Ecto neural progenitor cell (in vitro differentiated cells): ENCODE data around the gene GNG14.
"Not testable (repeated sequence)": the region's sequence is repeated elsewhere in the genome, so short reads cannot be mapped to it uniquely, and the experiment has no call there.

Source experiments
- DNase-seq: peaks from one replicate; pipeline ENCODE4 v3.0.0-alpha.2; 2018; ENCODE audit warnings: low spot score

The GNG14 gene

GRCh38 chr19:12687496-12688196 is at the start of gene GNG14:
TSS of gene GNG14 (plus strand) at chr19:12687998. CDS start at chr19:12688049, 51 bp downstream.
- DNase-seq = peak; percentile 41

- no peak for DNase-seq
Observed at GRCh38 chr19:12638611-12639182, 49.1 kb upstream of the GNG14 start.

GRCh38 chr19:12639901-12640613 is 47.7 kb upstream of the GNG14 start:
- DNase-seq = peak; percentile 85

GRCh38 chr19:12641456-12641855 is 46.3 kb upstream of the GNG14 start:
- no peak for DNase-seq

GRCh38 chr19:12642506-12642905 is 45.3 kb upstream of the GNG14 start:
- no peak for DNase-seq

- not testable (repeated sequence) for DNase-seq
Observed at GRCh38 chr19:12643716-12644115, 44.1 kb upstream of the GNG14 start.

GRCh38 chr19:12646551-12646950 is 41.2 kb upstream of the GNG14 start:
- no peak for DNase-seq

GRCh38 chr19:12647047-12647446 is 40.8 kb upstream of the GNG14 start:
- no peak for DNase-seq

- DNase-seq = peak; percentile 79
Observed at GRCh38 chr19:12647490-12648071, 40.2 kb upstream of the GNG14 start.

GRCh38 chr19:12648088-12648487 is 39.7 kb upstream of the GNG14 start:
- no peak for DNase-seq

- no peak for DNase-seq
Observed at GRCh38 chr19:12649941-12650340, 37.9 kb upstream of the GNG14 start.

GRCh38 chr19:12652219-12652618 is 35.6 kb upstream of the GNG14 start:
- no peak for DNase-seq

GRCh38 chr19:12655546-12655945 is 32.3 kb upstream of the GNG14 start:
- DNase-seq = no peak

- no peak for DNase-seq
Observed at GRCh38 chr19:12656899-12657571, 30.8 kb upstream of the GNG14 start.

- DNase-seq = no peak
Observed at GRCh38 chr19:12657966-12658365, 29.8 kb upstream of the GNG14 start.

- DNase-seq = no peak
Observed at GRCh38 chr19:12660980-12661379, 26.8 kb upstream of the GNG14 start.

GRCh38 chr19:12664406-12665280 is 23.2 kb upstream of the GNG14 start:
- peak; percentile 68 for DNase-seq

- no peak for DNase-seq
Observed at GRCh38 chr19:12665281-12665573, 22.6 kb upstream of the GNG14 start.

- DNase-seq = peak; percentile 37
Observed at GRCh38 chr19:12665671-12666264, 22.0 kb upstream of the GNG14 start.

GRCh38 chr19:12666265-12667048 is 21.3 kb upstream of the GNG14 start, which contains the start of the genes MAN2B1 and WDR83:
TSS of gene MAN2B1 (minus strand) at chr19:12666742. CDS start at chr19:12666701, 41 bp downstream.
TSS of gene WDR83 (plus strand) at chr19:12666807. CDS start at chr19:12669791, 2,984 bp downstream.
- peak; percentile 90 for DNase-seq
